SK-N-SH (cell line): ENCODE results near the gene PDE6B. TPM values are rescaled to one million over a fixed set of nuclear protein-coding genes. Genes with fewer than 3 reads are reported as not detected.

Experiments
- CTCF ChIA-PET: fragments of 300-600, 350-600 bp; formaldehyde crosslinking; extraction: SDS; loops from one replicate; lab custom pipeline; 2021; lab: Yijun Ruan, JAX
- POLR2A ChIA-PET: fragments of 350-600 bp; sonication (Branson Sonifier 250); formaldehyde crosslinking; extraction: SDS; loops from one replicate; lab custom pipeline; 2020; ENCODE audit warnings: antibody characterized with exemption, inconsistent platforms; lab: Yijun Ruan, JAX
- DNase-seq: peaks from one replicate; pipeline ENCODE4 v3.0.0; 2012
- H2AFZ ChIP-seq: fragments of 200-600 bp; sonication (generic); 2 replicates; pipeline ENCODE4 v1.8.1; 2016; ENCODE audit warnings: antibody characterized with exemption, mild to moderate bottlenecking, low read depth
- H3F3A ChIP-seq: fragments of 200-600 bp; sonication (generic); replicated peaks from 2 replicates; pipeline ENCODE3; 2016; ENCODE audit warnings: antibody characterized with exemption, mild to moderate bottlenecking; ENCODE audit not compliant: insufficient read depth
- H3K27ac ChIP-seq, 2 experiments: fragments of 200-500 bp in 1 of 2; fragments of 200-600 bp in 1 of 2; sonication (Bioruptor generic) in 1 of 2; sonication (generic), shearing (Covaris generic) in 1 of 2; 2 replicates each; pipeline versions ENCODE4 v1.5.1 to v1.6.1; 2014 to 2016; ENCODE audit warnings: low read depth in 2 of 2, inconsistent platforms in 1 of 2, low read length in 1 of 2, mild to moderate bottlenecking in 1 of 2, mixed read lengths in 1 of 2
- H3K27me3 ChIP-seq: fragments of 200-600 bp; sonication (generic), shearing (Covaris generic); 2 replicates; pipeline ENCODE4 v1.6.1; 2016; ENCODE audit warnings: mixed run types; ENCODE audit not compliant: insufficient read depth
- H3K36me3 ChIP-seq, 2 experiments: fragments of 200-500 bp in 1 of 2; fragments of 200-600 bp in 1 of 2; sonication (Bioruptor generic) in 1 of 2; sonication (generic) in 1 of 2; replicated peaks in 1 of 2; 2 replicates each; pipeline versions ENCODE3 to v1.5.1; 2014 to 2016; ENCODE audit warnings: low read length in 1 of 2, mild to moderate bottlenecking in 1 of 2; ENCODE audit not compliant: insufficient read depth in 2 of 2, control insufficient read depth in 1 of 2
- H3K4me1 ChIP-seq, 2 experiments: fragments of 200-500 bp in 1 of 2; fragments of 200-600 bp in 1 of 2; sonication (Bioruptor generic) in 1 of 2; sonication (generic), shearing (Covaris generic) in 1 of 2; 2 replicates each; pipeline versions ENCODE4 v1.5.1 to v1.6.1; 2014 to 2016; ENCODE audit warnings: low read depth in 1 of 2, low read length in 1 of 2, mixed run types in 1 of 2; ENCODE audit not compliant: insufficient read depth in 2 of 2, control insufficient read depth in 1 of 2
- H3K4me2 ChIP-seq: fragments of 200-600 bp; sonication (generic), shearing (Covaris generic); 2 replicates; pipeline ENCODE4 v1.6.1; 2017; ENCODE audit warnings: mixed run types
- H3K4me3 ChIP-seq, 2 experiments: fragments of 200-500 bp in 1 of 2; fragments of 200-600 bp in 1 of 2; sonication (Bioruptor generic) in 1 of 2; sonication (generic), shearing (Covaris generic) in 1 of 2; 2 replicates each; pipeline versions ENCODE4 v1.5.1 to v1.8.1; 2014 to 2016; ENCODE audit warnings: low read depth in 2 of 2, inconsistent platforms in 1 of 2, low read length in 1 of 2, mild to moderate bottlenecking in 1 of 2, mixed read lengths in 1 of 2, moderate library complexity in 1 of 2
- H3K79me2 ChIP-seq: fragments of 200-600 bp; sonication (generic); 2 replicates; pipeline ENCODE4 v1.8.1; 2017; ENCODE audit warnings: mild to moderate bottlenecking; ENCODE audit not compliant: insufficient read depth
- H3K9ac ChIP-seq: fragments of 200-600 bp; sonication (generic); 2 replicates; pipeline ENCODE4 v1.6.1; 2017; ENCODE audit warnings: mixed run types
- H3K9me2 ChIP-seq: fragments of 200-600 bp; sonication (generic); 2 replicates; pipeline ENCODE4 v1.6.1; 2017; ENCODE audit warnings: mixed run types
- H3K9me3 ChIP-seq: fragments of 200-600 bp; sonication (generic); 2 replicates; pipeline ENCODE4 v1.6.1; 2017; ENCODE audit warnings: mixed run types, mild to moderate bottlenecking, moderate library complexity
- H4K20me1 ChIP-seq: fragments of 200-600 bp; sonication (generic); 2 replicates; pipeline ENCODE4 v1.6.1; 2017; ENCODE audit warnings: mild to moderate bottlenecking, mixed run types; ENCODE audit not compliant: insufficient read depth
- CHD2 ChIP-seq: fragments of 150-350 bp; IDR thresholded peaks from 2 replicates; pipeline ENCODE4 v1.6.1; 2018; ENCODE audit warnings: low read length; ENCODE audit not compliant: partially characterized antibody
- EP300 ChIP-seq, 2 experiments: IDR thresholded peaks; 2 replicates each; pipeline versions ENCODE4 v1.4.0 to v1.6.1; 2012; ENCODE audit warnings: borderline replicate concordance in 1 of 2, low read depth in 1 of 2, low read length in 1 of 2
- EZH2phosphoT487 ChIP-seq: fragments of 200-600 bp; sonication (generic); IDR thresholded peaks from 2 replicates; pipeline ENCODE4 v1.6.1; 2017; ENCODE audit warnings: low read depth, mixed run types, mild to moderate bottlenecking, antibody characterized with exemption, moderate library complexity, borderline replicate concordance
- FOXM1 ChIP-seq: IDR thresholded peaks from 2 replicates; pipeline ENCODE4 v1.4.0; 2012; ENCODE audit warnings: low read depth, mild to moderate bottlenecking
- JUND ChIP-seq: IDR thresholded peaks from 2 replicates; pipeline ENCODE4 v1.4.0; 2012
- MEF2A ChIP-seq: IDR thresholded peaks from 2 replicates; pipeline ENCODE4 v1.4.0; 2012; ENCODE audit warnings: low read depth, borderline replicate concordance
- NRF1 ChIP-seq: IDR thresholded peaks from 2 replicates; pipeline ENCODE4 v1.6.1; 2012; ENCODE audit warnings: low read depth, mild to moderate bottlenecking, low read length
- RAD21 ChIP-seq: IDR thresholded peaks from 2 replicates; pipeline ENCODE4 v1.6.1; 2012; ENCODE audit warnings: mild to moderate bottlenecking, low read length
- RCOR1 ChIP-seq: fragments of 150-350 bp; IDR thresholded peaks from 2 replicates; pipeline ENCODE4 v1.6.1; 2017; ENCODE audit warnings: antibody characterized with exemption, low read length
- SIN3A ChIP-seq: IDR thresholded peaks from 2 replicates; pipeline ENCODE4 v1.6.1; 2012; ENCODE audit warnings: low read depth, mild to moderate bottlenecking, low read length, moderate library complexity, borderline replicate concordance
- SMC3 ChIP-seq: IDR thresholded peaks from 2 replicates; pipeline ENCODE4 v1.6.1; 2012; ENCODE audit warnings: low read depth, low read length, improper control_type of control experiment
- WGBS: methylation state at CpG from one replicate; pipeline ENCODE4 v1.1.6; 2017; ENCODE audit warnings: low lambda C conversion rate; 5-methylcytosine and 5-hydroxymethylcytosine counted together
- polyA plus RNA-seq, 3 experiments: library from polyadenylated mRNA; depleted of rRNA; stranded (reverse); fragments of >200 nt; gene quantifications; 2 replicates each; pipeline ENCODE4 v1.2.3, GENCODE V29; 2012
- TF ChIP-seq, protein P1 (sequence below): IDR thresholded peaks from 2 replicates; pipeline ENCODE4; 2012
- TF ChIP-seq, protein P2 (sequence below): IDR thresholded peaks from 2 replicates; pipeline ENCODE4 v1.4.0; 2012; ENCODE audit warnings: low read depth, borderline replicate concordance
- TF ChIP-seq, protein P3 (sequence below): IDR thresholded peaks from 2 replicates; pipeline ENCODE4 v1.4.0; 2012; ENCODE audit warnings: low read depth
- TF ChIP-seq, protein P4 (sequence below): fragments of 150-350 bp; IDR thresholded peaks from 2 replicates; pipeline ENCODE4 v1.6.1; 2016; ENCODE audit warnings: mild to moderate bottlenecking, low read depth, low read length
- TF ChIP-seq, protein P5 (sequence below): IDR thresholded peaks from 2 replicates; pipeline ENCODE4 v1.4.0; 2012; ENCODE audit warnings: low read depth, borderline replicate concordance
- TF ChIP-seq, protein P6 (sequence below): IDR thresholded peaks from 2 replicates; pipeline ENCODE4 v1.6.1; 2012; ENCODE audit warnings: mild to moderate bottlenecking, low read depth, low read length, moderate library complexity

PDE6B gene
- polyA plus RNA-seq, 1 of the 3 experiments (the other 2 are of a cell fraction) = 1.2 TPM

DNA sequence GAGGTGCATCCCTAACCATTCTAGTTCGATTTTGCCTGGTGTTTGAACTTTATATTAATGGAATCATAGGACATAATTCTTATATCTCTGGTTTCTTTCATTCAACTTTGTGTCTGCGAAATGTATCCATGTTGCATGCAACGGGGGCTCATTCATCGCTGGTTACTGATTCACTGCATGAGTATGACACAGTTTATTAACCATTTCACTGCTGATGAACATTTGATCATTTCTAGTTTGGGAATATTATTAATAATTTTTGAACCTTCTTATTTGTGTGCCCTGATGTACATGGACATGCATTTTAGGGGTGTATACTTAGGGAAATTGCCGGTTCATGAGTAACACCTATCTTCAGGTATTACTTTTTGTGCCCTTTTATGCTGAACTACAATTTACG lies 44.2 kb upstream of the PDE6B start (continued):
- TF ChIP-seq, protein P1, sequence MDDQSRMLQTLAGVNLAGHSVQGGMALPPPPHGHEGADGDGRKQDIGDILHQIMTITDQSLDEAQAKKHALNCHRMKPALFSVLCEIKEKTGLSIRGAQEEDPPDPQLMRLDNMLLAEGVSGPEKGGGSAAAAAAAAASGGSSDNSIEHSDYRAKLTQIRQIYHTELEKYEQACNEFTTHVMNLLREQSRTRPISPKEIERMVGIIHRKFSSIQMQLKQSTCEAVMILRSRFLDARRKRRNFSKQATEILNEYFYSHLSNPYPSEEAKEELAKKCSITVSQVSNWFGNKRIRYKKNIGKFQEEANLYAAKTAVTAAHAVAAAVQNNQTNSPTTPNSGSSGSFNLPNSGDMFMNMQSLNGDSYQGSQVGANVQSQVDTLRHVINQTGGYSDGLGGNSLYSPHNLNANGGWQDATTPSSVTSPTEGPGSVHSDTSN = no peak
- TF ChIP-seq MEF2A = no peak
- no peak for TF ChIP-seq JUND
- TF ChIP-seq, protein P2, sequence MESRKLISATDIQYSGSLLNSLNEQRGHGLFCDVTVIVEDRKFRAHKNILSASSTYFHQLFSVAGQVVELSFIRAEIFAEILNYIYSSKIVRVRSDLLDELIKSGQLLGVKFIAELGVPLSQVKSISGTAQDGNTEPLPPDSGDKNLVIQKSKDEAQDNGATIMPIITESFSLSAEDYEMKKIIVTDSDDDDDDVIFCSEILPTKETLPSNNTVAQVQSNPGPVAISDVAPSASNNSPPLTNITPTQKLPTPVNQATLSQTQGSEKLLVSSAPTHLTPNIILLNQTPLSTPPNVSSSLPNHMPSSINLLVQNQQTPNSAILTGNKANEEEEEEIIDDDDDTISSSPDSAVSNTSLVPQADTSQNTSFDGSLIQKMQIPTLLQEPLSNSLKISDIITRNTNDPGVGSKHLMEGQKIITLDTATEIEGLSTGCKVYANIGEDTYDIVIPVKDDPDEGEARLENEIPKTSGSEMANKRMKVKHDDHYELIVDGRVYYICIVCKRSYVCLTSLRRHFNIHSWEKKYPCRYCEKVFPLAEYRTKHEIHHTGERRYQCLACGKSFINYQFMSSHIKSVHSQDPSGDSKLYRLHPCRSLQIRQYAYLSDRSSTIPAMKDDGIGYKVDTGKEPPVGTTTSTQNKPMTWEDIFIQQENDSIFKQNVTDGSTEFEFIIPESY = no peak
- TF ChIP-seq NRF1 = no peak
- TF ChIP-seq FOXM1 = no peak

DNA sequence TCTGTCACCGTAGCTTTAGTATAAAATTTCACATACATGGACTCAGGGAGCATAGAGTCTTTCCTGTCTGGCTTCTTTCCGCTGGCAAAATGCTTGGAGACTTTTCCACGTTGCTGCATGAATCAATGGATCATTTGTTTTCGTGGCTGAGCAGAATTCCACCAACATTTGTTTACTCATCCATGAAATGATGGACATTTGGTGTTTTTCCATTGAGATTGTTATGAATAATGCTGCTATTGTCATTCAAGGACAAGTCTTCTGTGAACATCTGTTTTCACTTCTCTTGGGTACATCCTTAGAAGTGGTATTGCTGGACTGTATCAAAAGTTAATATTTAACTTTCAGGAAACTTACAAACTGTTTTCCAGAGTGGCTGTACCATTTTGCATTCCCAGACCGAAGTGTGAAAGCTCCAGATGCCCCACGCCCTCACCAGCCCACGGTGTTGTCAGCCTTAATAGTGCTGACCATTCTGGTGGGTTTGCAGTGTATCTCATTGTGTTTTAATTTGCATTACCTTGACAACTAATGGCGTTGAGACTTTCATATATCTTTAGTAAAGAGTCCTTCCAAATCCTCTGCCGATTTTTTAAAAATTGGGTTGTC lies 43.5 kb upstream of the PDE6B start:
- no peak overlapping the region for H3K9ac ChIP-seq
- no peaks in the 10 kb centered on the region for H3K36me3 ChIP-seq
- H3K79me2 ChIP-seq = no peaks in the 10 kb centered on the region
- H3K9me3 ChIP-seq = no peaks in the 10 kb centered on the region
- H3K4me1 ChIP-seq = no peaks in the 10 kb centered on the region; a peak in 1 of 4 replicates
- no peak overlapping the region for H3K4me3 ChIP-seq
- WGBS = 3% methylated on average over 9 of the region's 9 CpGs
- no peak for DNase-seq
- no peaks in the 10 kb centered on the region for H3K9me2 ChIP-seq
- no peaks in the 10 kb centered on the region for H4K20me1 ChIP-seq
- no peak for TF ChIP-seq RCOR1
- TF ChIP-seq, protein P1 = no peak
- TF ChIP-seq, protein P3, sequence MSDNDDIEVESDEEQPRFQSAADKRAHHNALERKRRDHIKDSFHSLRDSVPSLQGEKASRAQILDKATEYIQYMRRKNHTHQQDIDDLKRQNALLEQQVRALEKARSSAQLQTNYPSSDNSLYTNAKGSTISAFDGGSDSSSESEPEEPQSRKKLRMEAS = no peak
- TF ChIP-seq, protein P4, sequence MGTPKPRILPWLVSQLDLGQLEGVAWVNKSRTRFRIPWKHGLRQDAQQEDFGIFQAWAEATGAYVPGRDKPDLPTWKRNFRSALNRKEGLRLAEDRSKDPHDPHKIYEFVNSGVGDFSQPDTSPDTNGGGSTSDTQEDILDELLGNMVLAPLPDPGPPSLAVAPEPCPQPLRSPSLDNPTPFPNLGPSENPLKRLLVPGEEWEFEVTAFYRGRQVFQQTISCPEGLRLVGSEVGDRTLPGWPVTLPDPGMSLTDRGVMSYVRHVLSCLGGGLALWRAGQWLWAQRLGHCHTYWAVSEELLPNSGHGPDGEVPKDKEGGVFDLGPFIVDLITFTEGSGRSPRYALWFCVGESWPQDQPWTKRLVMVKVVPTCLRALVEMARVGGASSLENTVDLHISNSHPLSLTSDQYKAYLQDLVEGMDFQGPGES = no peak
- TF ChIP-seq SMC3 = no peak
- TF ChIP-seq RAD21 = no peak
- no peak for TF ChIP-seq JUND
- TF ChIP-seq SIN3A = no peak
- TF ChIP-seq CHD2 = no peak
- TF ChIP-seq NRF1 = no peak
- TF ChIP-seq, protein P5, sequence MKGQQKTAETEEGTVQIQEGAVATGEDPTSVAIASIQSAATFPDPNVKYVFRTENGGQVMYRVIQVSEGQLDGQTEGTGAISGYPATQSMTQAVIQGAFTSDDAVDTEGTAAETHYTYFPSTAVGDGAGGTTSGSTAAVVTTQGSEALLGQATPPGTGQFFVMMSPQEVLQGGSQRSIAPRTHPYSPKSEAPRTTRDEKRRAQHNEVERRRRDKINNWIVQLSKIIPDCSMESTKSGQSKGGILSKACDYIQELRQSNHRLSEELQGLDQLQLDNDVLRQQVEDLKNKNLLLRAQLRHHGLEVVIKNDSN = no peak
- no peak for TF ChIP-seq EP300 (IDR thresholded peaks at IDR 0.05; ENCODE audit: borderline replicate concordance in 1 of 2, low read depth in 1 of 2, low read length in 1 of 2)
- TF ChIP-seq, protein P6, sequence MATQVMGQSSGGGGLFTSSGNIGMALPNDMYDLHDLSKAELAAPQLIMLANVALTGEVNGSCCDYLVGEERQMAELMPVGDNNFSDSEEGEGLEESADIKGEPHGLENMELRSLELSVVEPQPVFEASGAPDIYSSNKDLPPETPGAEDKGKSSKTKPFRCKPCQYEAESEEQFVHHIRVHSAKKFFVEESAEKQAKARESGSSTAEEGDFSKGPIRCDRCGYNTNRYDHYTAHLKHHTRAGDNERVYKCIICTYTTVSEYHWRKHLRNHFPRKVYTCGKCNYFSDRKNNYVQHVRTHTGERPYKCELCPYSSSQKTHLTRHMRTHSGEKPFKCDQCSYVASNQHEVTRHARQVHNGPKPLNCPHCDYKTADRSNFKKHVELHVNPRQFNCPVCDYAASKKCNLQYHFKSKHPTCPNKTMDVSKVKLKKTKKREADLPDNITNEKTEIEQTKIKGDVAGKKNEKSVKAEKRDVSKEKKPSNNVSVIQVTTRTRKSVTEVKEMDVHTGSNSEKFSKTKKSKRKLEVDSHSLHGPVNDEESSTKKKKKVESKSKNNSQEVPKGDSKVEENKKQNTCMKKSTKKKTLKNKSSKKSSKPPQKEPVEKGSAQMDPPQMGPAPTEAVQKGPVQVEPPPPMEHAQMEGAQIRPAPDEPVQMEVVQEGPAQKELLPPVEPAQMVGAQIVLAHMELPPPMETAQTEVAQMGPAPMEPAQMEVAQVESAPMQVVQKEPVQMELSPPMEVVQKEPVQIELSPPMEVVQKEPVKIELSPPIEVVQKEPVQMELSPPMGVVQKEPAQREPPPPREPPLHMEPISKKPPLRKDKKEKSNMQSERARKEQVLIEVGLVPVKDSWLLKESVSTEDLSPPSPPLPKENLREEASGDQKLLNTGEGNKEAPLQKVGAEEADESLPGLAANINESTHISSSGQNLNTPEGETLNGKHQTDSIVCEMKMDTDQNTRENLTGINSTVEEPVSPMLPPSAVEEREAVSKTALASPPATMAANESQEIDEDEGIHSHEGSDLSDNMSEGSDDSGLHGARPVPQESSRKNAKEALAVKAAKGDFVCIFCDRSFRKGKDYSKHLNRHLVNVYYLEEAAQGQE = no peak
- TF ChIP-seq EZH2phosphoT487 = no peak
- no peak overlapping the region for H3K27ac ChIP-seq
- no peak overlapping the region for H2AFZ ChIP-seq
- H3K27me3 ChIP-seq = peaks cover 27% of the 10 kb centered on the region; the same call in 1 of the 2 replicates
- no peaks in the 10 kb centered on the region for H3F3A ChIP-seq
- ChIA-PET CTCF (no interaction called here), POLR2A (no interaction called here)
- no peak overlapping the region for H3K4me2 ChIP-seq
